ENCODE results near the gene HELT.
A peak's percentile ranks its signal among the peaks of the same experiment; 100 is the strongest.
"Not testable (repeated sequence)": the region's sequence is repeated elsewhere in the genome, so short reads cannot be mapped to it uniquely, and the experiment has no call there.

The HELT gene

GRCh38 chr4:185017964-185018772, at the start of gene HELT:
Gene HELT, plus strand, starts transcription at chr4:185018490. Its CDS starts 439 bp downstream, at chr4:185018929.
- no peak for DNase-seq

GRCh38 chr4:184968784-184969201, 49.5 kb upstream of the HELT start:
- peak; percentile 51 for DNase-seq

GRCh38 chr4:184969610-184970009, 48.7 kb upstream of the HELT start:
- peak; percentile 40 for DNase-seq

GRCh38 chr4:184972991-184973390, 45.3 kb upstream of the HELT start:
- DNase-seq, result no peak

- not testable (repeated sequence) for DNase-seq
These were observed 41.9 kb upstream of the HELT start for GRCh38 chr4:184976348-184976747.

- DNase-seq, result no peak
These were observed 40.5 kb upstream of the HELT start for GRCh38 chr4:184977747-184978146.

GRCh38 chr4:184978211-184978610, 40.1 kb upstream of the HELT start:
- no peak for DNase-seq

GRCh38 chr4:184979461-184980124, 38.7 kb upstream of the HELT start:
- DNase-seq, result no peak

GRCh38 chr4:184980261-184980660, 38.0 kb upstream of the HELT start:
- no peak for DNase-seq

GRCh38 chr4:184983672-184984356, 34.5 kb upstream of the HELT start:
- peak; percentile 83 for DNase-seq

GRCh38 chr4:184987493-184988031, 30.7 kb upstream of the HELT start:
- DNase-seq, result no peak

GRCh38 chr4:184988611-184989010, 29.7 kb upstream of the HELT start:
- DNase-seq, result no peak

- DNase-seq, result not testable (repeated sequence)
These were observed 29.0 kb upstream of the HELT start for GRCh38 chr4:184989283-184989682.

- not testable (repeated sequence) for DNase-seq
These were observed 28.2 kb upstream of the HELT start for GRCh38 chr4:184990131-184990530.

GRCh38 chr4:184991860-184992259, 26.4 kb upstream of the HELT start:
- DNase-seq, result no peak

- no peak for DNase-seq
These were observed 25.9 kb upstream of the HELT start for GRCh38 chr4:184992422-184992821.

- DNase-seq, result no peak
These were observed 25.0 kb upstream of the HELT start for GRCh38 chr4:184993247-184993646.

- no peak for DNase-seq
These were observed 24.2 kb upstream of the HELT start for GRCh38 chr4:184994010-184994622.

GRCh38 chr4:184994623-184995010, 23.7 kb upstream of the HELT start:
- no peak for DNase-seq

- not testable (repeated sequence) for DNase-seq
These were observed 20.6 kb upstream of the HELT start for GRCh38 chr4:184997656-184998055.

- DNase-seq, result no peak
These were observed 15.5 kb upstream of the HELT start for GRCh38 chr4:185002784-185003183.

- no peak for DNase-seq
These were observed 14.5 kb upstream of the HELT start for GRCh38 chr4:185003596-185004351.

All from activated CD8-positive, alpha-beta memory T cell treated with anti-CD3 and anti-CD28 coated beads for 24 hours (primary cell).